Measurements from ENCODE around the gene KIF2A.

GRCh38 chr5:62343428-62343827 is 37.4 kb downstream of the KIF2A start:
- TF ChIP-seq, protein P1, sequence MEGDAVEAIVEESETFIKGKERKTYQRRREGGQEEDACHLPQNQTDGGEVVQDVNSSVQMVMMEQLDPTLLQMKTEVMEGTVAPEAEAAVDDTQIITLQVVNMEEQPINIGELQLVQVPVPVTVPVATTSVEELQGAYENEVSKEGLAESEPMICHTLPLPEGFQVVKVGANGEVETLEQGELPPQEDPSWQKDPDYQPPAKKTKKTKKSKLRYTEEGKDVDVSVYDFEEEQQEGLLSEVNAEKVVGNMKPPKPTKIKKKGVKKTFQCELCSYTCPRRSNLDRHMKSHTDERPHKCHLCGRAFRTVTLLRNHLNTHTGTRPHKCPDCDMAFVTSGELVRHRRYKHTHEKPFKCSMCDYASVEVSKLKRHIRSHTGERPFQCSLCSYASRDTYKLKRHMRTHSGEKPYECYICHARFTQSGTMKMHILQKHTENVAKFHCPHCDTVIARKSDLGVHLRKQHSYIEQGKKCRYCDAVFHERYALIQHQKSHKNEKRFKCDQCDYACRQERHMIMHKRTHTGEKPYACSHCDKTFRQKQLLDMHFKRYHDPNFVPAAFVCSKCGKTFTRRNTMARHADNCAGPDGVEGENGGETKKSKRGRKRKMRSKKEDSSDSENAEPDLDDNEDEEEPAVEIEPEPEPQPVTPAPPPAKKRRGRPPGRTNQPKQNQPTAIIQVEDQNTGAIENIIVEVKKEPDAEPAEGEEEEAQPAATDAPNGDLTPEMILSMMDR (IDR thresholded peaks at IDR 0.05), result no peak
- TF ChIP-seq POLR2AphosphoS5 (IDR thresholded peaks at IDR 0.05), result no peak
- TF ChIP-seq POLR2A (IDR thresholded peaks at IDR 0.05), result no peak
- no peak for TF ChIP-seq EP300 (IDR thresholded peaks at IDR 0.05)
